ENCODE results near the gene LMAN2.
"Not testable (repeated sequence)": the region's sequence is repeated elsewhere in the genome, so short reads cannot be mapped to it uniquely, and the experiment has no call there.

Gene LMAN2

DNA sequence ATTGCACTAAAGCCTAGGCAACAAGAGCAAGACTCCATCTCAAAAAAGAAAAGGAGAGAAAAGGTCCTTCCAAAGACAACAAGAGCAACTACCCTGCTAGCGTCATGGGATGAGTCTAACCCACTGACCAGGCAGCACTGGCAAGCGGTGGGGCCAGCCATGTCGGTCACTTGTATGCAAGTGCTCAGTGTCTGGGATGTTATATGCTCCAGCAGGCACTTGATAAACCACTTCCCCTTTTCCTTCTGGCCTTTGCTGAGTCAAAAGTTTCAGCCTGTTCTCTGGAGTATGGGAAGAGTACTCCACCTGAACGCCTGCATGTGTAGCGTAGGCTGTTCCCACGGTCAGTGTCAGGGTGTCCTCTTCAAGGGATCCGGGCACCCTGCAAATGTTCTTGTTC, 30.6 kb downstream of the LMAN2 start:
- DNase-seq: no peak

DNA sequence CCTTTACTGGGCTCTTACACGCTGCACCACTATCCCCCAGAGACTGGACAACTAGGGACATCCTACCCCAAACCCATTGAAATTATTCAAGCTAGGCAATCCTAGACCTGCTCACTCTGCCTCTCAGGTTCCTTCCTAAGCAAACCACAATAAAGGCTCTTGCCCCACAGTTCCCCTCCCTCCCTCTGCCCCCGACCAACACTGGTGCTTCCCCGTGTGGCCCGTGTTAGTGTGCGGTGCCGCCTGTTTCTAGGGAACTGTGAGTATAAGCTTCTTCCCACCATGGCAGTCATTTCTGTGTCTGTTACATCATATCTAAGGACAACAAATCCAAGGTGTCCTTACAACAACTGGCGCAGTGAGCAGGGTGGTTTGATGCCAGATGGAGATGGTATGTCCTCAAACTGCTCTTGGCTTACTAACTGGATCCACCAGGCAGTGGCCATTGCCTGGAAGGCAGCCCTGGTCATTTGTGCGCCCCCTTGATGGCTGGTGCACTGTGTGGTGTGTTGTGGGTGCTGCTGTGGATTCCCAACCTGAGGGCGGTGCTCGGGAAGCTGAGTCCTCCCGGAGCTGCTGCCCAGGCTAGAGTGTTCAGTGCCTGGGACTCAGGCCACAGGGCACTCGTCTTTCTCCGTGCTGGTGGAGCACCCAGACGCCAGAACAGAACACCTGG, 31.4 kb downstream of the LMAN2 start:
- no peak for DNase-seq

DNA sequence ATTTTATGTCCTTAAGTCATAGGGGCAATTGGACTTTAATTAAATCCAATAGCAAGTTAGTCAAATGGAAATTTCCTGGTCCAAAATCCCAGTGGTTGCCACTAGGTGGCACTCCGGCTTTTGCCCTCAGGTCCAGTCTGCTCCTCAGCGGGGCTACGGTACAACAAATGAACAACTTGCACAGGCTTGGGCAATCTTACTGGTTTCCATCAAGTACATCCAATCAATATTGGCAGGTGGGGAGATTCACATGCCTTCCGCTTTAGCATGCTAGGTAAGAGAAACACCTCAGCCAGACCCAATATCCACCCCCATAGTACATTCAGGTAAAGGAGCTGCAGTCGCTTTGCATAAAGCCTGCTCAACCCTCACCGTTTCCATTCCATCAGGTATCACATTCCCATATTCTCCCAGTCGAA, 33.5 kb downstream of the LMAN2 start:
- peak; percentile 84 for DNase-seq

DNA sequence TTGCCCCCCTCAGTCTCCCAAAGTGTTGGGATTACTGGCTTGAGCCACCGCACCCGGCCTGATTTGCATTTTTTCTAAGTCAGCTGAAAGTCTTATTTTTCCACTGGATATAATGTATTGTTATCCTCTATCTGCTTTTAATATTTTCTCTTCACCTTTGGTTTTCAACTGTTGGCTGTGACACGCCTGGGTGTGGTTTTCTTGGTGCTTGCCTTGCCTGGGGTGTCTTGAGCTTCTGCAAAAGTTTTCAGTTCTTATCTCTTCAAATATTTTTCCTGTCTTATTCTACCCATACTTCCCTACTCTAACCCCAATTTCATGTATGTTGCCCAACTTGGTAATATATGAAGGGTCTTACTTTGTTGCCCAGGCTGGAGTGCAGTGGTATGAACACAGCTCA, 35.5 kb downstream of the LMAN2 start:
- no peak for DNase-seq

DNA sequence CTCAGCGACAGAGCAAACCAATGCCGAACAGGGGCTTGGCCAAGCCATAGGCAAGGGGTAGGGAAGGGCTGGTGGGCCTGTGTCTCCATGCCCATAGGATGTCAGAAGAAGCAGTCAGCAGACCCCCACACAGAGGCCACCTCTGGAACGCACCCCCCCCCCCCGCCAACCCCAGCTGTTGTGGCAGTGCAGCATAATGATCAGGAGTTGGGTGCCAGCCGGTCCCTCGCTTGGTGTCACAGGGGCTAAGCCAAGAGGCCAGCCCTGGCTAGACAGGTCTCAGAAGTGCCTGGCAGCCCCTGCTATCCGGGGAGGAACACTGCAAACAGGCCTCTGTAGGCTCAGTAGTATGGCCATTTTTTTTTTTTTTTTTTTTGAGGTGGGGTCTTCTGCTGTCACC, 36.1 kb downstream of the LMAN2 start:
- DNase-seq: no peak

DNA sequence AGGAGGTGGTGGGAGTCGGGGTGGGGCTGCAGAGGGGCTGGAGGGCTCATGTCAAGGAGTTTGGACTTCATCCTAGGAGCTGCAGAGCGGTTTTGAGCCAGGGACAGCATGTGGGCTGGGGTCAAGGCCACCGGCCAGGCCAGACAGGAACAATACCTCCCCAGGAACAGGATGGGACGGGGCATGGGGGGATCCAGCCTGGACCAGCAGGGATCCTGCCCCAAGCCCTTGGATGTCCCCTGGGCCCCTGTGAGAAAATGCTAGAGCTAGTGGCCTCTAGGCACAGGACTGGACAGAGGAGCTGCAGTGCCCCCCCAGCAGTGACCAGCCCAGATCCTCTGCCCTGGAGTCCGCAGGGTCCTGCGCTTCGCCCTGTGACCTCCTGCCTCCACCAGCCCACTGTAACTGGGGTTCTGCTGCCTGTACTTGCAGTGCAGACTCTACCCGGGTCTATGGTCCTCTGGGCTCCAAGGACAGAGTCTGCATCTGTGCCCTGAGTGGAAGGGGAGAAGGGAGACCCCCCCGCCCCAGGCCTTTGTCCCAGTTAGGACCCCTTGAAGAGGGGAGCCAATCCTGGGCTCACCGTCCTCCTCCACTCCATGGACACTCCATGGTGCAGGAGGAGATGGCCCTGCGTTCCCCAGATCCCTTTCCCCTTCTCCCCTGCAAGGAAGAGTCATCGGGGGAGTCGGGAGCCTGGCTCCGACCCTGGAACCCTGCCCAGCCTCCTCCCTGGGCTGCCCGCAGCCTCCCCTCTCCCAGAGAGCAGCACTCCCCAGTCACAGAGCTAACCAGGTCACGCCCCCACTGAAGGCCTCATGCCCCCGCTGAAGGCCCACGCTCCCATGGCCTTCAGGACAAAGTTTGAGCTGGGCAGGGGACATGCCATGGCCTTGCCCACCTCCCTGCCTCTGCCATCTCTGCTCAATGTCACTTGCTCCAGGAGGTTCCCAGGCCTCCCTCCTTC, 36.8 kb downstream of the LMAN2 start:
- no peak for DNase-seq

DNA sequence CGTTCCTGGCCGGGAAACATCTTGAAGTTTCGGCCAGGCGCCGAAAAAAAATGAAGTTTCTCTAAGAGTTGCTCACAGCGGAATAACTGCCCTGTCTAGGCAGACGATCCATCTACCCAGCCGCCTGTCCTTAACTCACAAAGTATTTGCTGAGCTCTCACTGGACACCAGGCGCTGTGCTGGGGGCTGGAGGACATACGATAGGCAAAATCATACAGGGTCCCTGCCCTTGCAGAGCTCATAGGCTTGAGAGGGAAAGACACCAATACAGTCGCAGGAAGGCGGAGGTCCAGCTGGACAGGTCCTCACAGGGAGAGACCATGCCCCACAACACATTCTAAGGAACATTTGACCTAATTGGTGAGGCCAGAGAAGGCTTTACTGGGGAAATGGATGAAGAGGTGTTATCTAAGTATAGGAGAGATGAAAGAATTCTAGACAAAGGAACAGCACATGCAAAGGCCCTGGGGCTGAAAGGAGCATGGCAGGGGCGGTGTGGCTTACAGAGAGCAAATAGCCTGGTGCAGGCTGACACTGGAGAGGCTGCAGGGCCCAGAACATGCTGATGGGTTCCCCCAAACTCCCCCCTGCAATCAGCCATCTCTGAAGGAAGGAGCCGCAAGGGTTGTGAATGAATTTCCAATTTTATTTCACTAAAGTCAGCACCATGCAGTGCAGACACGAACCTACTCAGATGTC, 37.8 kb downstream of the LMAN2 start:
- no peak for DNase-seq

DNA sequence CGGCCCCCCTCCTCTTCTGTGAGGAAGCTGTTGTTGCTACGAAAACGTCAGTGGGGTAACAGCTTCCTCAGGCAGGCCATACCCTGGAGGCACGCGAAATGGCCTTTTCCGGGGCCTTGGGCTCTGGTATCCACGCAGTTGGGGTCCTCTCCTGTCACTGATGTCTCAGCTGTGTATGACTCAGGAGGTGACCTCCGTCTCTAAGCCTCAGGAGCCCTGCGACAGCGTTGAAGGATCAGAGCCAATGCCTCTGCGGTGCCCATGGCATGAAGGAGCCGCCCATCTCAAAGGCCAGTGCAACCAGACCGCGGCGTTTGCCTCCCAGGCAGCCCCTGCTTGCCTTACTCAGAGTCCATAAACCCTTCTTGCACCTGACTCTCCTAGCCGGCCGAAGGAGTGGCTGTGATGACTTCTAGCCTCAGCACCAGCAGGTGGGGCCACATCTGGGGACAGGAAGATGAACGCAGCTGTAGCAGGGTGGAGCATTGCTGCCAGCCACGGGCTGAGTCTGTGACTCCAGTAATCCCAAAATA, 38.8 kb downstream of the LMAN2 start:
- DNase-seq: peak; percentile 39

DNA sequence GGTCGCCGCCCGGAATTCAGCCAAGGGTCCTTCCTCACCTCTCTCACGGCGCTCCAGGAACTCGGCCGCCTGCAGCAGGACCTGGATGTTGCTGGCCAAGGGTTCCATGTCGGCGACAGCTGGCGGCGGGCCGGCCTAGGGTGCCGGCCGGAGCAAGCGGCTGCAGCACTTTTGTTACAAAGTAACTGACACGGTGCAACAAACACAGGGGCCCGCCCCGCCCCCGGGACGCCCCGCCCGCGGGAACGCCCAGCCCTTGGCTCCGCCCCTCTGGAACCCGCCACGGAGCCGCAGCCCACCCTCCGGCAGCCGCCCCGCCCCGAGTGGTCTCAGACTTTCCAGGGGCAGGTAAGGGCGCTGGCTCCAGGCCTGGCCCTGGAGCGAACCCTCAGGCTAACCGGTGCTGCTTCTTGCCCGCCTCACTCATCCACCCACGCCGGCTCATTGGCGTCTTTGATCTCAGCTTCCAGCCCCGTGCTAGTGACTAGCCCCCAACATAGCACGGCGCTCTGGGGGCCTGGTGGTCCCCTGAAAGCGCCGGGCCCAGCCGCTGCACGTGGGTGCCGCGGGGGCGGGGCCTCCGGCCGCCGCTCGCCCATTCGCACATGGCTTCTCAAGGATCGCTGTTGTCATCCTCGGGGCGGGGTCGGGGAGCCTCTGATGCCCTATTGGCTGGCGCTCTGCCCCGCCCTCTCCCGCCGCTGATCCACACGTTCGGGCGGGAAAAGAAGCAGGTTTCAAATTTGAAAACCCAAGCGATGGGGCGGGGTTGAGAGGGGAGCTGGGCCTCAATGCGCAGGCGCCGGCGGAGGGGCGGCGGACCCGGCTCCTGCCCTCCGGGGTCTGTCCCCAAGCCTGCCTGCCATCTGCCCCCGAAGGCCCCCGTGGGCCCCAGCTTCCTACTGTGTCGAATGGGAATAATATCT, 39.5 kb downstream of the LMAN2 start, which contains the start of gene MXD3:
MXD3 (minus strand) TSS at position 176 of the 926 bp plus-strand sequence; CDS start at position 108, 68 bp downstream.
- peak; percentile 98 for DNase-seq

DNA sequence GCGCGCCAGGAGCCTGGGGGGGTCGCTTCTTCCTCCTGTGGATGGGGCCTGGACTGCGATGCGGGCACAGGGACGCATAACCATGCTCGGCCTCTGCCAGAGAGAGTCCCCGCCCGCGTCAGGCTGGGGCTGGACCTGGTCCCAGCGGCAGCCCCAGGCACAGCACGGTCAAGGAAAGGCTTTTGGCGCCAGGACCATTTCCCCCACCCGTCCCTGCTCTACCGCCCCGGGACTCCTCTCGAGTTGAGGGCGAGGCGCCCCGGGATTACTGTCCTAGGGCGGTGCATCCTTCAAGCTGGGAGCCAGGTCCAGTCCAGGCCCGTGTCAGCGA, 40.1 kb downstream of the LMAN2 start:
- no peak for DNase-seq

DNA sequence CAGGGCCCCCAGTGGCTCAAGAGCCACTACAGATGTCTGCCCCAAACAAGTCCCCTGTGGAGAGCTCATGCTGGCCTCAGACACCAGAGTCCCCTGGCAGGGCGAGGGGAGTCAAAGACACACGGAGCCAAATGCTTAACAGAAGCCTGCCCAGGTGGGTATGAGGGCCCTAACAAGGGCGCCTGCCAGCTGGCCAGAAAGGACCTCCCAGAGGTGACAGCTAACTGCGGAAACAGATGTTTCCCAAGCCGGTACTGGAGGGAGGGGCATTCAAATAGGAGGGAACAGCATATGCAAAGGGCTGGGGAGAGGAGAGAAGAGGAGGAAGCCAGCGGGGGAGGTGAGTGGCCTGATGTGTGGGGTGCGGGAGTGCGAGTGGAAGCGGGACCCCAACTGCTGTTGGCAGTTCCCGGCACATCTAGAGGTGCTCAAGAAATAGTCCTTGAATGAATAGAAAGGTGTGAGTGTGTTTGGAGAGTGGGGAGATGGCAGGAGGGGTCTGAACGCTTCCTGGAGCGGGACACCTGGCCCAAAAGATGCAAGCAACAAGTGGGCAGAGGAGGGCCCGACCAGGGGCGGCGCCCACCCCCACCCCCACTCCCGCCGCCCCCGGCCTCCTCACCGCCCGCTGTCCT, 40.6 kb downstream of the LMAN2 start:
- peak; percentile 25 for DNase-seq

DNA sequence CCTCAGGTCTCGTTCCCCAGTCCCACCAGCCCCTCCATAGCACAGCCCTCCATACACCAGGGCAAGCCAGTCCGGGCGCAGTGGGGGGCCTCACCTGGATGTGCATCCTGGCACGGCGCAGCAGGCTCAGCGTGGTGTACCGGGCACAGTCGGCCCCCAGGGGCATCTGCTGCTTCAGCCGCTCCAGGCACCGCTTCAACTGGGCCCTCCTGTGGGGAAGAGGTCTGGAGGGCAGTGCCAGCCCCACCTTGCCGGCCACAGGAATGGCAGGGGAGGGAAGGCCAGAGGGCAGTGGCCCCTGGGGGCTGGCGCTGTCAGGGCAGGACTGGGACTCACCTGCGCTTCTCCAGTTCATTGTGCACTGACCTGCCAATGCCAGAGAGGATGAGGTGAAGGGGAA, 41.1 kb downstream of the LMAN2 start:
- no peak for DNase-seq

DNA sequence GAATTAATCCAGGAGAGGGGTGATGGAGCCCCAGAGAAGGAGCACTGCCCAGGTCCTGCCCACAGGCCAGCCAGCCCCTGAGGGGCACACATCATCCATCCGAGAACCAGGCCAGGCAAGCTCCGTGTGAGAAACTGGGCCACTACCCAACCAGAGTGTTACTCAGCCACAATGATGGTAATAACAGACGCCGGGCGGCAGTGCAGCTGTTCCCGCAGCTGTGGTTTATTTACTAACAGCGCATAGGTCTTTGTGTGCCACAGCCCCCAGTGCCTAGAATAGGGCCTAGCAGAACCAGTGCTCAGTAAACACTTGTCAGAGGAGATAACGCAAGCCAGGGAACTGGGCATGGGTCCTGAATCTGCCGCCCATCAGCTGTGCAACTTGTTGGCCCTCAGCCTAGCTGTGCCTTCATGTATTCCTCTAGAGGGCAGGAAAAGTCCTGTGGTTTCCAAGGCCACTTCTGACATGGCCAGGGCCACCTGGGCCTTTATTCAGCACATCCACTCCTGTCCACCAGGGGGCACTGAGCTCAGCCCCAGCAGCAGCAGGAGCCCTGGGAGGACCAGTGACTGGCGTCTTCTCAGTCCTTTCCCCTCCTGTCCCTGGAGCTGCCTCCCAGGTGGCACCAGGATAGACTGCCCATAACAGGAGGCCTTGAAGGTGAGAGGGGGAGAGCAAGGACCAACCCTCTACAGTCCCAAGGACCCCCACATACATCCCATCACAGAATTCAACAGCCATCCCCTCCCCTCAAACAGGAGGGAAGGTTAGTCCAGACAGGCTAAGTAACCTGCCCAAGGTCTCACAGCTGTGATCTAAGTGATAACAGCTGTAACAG, 41.9 kb downstream of the LMAN2 start:
- peak; percentile 80 for DNase-seq

DNA sequence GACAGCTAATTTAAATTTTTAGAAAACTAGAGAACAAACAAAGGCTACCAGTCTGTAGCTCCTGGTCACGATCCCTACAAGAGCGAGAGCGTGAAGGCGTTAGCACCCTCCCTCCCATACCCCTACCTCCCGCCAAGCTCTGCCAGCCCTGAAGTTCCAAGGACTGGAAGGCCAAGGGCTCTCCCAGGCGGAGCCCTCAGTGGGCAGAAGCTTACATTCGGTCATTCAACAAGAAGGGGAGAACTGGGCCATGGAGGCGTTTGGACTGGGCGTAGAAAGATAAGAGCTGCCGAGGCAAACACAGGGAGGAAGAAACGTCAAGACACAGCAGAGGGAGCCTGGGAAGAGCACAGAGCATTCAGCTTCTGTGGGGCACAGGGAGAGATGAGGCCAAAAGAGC, 42.7 kb downstream of the LMAN2 start:
- no peak for DNase-seq

DNA sequence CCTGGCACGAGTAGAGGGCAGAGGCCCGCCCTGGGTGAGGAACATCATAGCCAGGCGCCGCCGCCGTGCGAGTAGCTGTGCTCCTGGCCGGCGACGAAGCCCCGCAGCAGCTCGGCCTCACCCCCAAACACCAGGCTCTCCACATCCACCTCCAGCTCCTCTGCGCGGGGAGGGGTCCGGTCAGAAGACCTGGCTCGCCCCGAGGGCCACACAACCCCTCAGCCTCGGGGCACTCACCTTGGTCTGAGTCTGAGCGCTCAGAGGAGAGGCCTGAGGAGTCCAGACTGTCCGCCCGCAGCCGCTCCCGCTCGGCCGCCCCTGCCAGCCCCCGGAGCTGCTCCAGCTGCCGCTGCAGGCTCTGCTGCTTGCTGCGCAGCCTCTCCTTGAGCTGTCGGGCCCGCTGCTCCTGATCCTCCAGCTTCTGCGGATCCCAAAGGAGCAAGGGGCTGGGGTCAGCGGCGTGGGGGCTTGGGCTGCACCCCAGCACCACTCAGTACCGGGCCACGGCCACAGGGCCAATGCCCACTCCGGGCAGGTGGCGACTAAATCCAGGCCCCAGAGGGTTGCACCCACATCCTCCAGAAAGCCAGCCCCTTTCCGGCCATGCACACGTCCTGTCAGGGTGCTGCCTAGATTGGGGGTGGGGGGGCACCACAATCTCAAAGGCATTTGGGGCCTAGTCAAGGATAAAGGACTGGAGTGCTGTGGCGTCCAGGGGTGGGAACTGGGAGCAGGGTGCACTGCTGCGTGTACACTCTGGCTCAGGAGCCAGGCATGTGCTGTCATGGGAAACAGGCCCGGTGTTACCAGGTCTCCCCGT, 43.7 kb downstream of the LMAN2 start:
- no peak for DNase-seq

DNA sequence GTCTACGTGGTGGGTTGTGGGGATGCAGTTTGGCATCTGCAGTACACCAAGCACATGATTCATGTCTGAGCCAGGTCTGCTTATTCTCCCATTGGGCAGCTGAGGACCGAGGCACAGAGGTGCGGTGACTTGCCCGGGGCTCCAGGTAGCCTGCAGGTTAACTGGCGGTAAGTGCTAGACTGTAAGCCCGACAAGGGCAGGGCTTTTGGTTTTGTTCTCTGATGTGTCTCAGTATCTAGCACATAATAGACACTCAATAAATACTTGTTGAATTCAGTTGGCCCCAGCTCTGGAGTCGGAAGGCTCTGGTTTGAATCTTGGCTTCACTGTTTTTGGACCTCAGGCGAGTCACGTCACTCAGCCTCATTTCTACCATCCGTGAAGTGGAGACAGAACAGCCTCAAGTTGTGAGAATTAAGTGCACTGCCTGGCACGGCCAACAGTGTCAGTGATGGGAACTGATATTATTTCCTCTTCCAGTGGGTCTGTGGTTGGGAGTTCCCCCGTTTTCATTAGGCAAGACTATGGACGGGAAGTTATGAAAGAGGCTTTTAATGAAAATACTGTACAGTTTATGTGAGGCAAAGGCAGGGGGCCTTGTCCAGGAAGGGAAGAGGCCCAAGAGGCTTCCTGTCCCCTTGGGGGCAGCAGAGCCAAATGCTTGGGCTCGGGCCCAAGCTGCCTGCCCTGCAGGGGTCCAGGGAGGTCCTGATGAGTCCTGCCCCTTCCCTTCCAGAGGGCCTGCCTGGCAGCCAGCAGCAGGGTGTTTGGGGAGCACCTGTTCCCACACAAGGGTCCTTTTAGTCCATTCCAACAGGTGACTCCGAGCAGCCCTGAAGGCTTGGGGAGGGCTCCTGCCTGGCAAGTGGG, 44.6 kb downstream of the LMAN2 start:
- DNase-seq: no peak

DNA sequence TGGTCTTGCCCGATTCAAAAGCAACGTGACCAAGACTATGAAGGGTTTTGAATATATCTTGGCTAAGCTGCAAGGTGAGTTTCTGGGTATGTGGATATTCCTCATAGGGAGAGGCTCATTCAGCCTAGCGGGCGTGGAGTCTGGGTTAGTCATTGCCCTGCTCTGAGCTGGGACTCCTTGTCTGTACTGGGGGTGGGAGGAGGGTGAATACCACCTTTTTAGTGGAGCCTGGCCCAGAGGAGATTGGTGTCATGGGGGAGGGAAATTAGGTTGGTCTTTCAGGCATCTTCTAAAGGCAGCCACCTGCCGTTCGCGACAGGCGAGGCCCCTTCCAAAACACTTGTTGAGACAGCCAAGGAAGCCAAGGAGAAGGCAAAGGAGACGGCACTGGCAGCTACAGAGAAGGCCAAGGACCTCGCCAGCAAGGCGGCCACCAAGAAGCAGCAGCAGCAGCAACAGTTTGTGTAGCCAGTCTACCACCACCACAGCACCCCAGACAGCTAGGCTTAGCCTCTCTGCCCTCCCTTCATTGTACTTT, 45.3 kb downstream of the LMAN2 start:
- not testable (repeated sequence) for DNase-seq

DNA sequence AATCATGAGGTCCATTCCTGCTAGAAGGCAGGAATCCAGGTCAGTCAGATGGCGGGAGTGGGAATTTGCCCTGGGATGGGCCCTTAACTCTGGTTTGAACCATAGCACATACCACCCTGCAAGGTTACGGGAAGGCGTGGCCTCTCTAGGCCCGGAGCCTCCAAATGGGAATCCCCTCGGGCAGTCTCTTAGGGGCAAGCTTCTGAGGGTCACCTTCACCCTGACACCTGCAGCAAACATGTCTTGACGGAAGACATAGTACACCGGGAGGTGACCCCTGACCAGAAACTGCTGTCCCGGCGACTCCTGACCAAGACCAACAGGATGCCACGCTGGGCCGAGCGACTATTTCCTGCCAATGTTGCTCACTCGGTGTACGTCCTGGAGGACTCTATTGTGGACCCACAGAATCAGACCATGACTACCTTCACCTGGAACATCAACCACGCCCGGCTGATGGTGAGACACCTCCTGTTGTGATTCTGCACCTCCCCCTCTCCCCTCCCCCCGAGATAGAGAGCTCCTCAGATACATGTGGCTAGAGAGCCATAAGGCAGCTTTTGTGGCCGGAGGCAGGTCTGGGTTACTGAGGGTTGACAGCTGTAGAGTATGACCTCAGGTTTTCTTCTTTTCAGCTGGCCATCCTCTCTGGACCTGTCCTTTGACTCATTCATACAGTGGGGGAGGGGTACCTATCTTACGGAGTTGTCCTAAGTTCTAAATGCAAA, 46.9 kb downstream of the LMAN2 start:
- peak; percentile 46 for DNase-seq

Data from CD4-positive, alpha-beta T cell treated with Interleukin-6 for 4 hours (primary cell).